Heart left ventricle (tissue), 13 donors: ENCODE data around the gene CLEC4A.

ENCODE experiments used
- CTCF ChIP-seq, 12 donors: fragments of 200-600 bp; sonication (generic) in 4 of 12; IDR thresholded peaks; one replicate each; pipeline versions ENCODE4 v1.5.0 to v1.8.0; 2018 to 2022; ENCODE audit warnings: antibody characterized with exemption in 12 of 12, mild to moderate bottlenecking in 5 of 12
- POLR2A ChIP-seq, 2 donors: fragments of 450-650 bp; IDR thresholded peaks; one replicate each; pipeline ENCODE4 v1.6.1; 2017; ENCODE audit warnings: antibody characterized with exemption in 2 of 2, mild to moderate bottlenecking in 2 of 2, moderate library complexity in 2 of 2
- donor health status: ischemic (EF 13 %, LVEDD 7.1; RV severe dilation, severe dysfunction).
- donor health status: DM: no; HTN: yes; CAD: no.
- donor health status: DM: no; HTN: no; CAD: no.
- donor health status: ischemic (EF 25% LVEDD 6.9; RV normal size, moderate dysfunction).
- donor health status: ischemic (EF 25% LVEDD 5.7; RV mildly dilated, moderate dysfunction).
- donor health status: ischemic (EF 35%, LVEDD 5.7; RV mildly dilated, moderate dysfunction).
- donor health status: nonischemic (EF 11% LVEDD 7.7; RV severe dilation, severe dysfunction).
- donor health status: DM: yes; HTN: yes; CAD: no.
- donor health status: PGD.
- donor health status: ischemic (EF 29% LVEDD 5.4; RV normal size, mild dysfunction).
- donor health status: nonischemic (EF 23%, LVEDD 6.1; RV moderate dilation, normal function).

GRCh38 chr12:8096281-8096915, 27.0 kb upstream of the CLEC4A start:
- TF ChIP-seq CTCF (IDR thresholded peaks at IDR 0.05) (no peak), POLR2A (IDR thresholded peaks at IDR 0.05) (no peak)
